ENCODE data around the gene CCDC150. TPM values are rescaled to one million over a fixed set of nuclear protein-coding genes. Genes with fewer than 3 reads are reported as not detected.
"Not testable (repeated sequence)": the region's sequence is repeated elsewhere in the genome, so short reads cannot be mapped to it uniquely, and the experiment has no call there.

CCDC150 gene
- total RNA-seq, 6 donors from 2014 or later: 1.2 to 4.2 (median 2.3) TPM

DNA sequence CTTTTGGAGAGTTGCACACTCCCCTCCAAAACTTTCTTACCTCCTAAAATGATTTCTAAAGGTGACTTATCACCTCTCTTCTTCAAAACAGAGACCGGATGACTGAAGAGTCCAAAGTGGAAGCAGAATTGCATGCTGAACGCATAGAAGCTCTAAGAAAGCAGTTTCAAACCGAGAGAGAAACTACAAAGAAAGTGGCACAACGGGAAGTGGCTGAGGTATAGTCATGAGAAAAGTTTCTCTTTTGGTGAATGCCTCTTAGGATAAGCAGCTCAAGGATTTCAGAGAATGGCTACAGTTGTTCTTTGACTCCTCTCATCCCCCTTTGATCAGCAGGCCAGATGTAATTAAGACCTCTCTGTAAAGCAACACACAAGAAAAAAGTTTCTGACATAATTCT is 86.4 kb downstream of the CCDC150 start:
- no peak for ATAC-seq (ENCODE audit: low FRiP score in 2 of 2)
- TF ChIP-seq, protein P1, sequence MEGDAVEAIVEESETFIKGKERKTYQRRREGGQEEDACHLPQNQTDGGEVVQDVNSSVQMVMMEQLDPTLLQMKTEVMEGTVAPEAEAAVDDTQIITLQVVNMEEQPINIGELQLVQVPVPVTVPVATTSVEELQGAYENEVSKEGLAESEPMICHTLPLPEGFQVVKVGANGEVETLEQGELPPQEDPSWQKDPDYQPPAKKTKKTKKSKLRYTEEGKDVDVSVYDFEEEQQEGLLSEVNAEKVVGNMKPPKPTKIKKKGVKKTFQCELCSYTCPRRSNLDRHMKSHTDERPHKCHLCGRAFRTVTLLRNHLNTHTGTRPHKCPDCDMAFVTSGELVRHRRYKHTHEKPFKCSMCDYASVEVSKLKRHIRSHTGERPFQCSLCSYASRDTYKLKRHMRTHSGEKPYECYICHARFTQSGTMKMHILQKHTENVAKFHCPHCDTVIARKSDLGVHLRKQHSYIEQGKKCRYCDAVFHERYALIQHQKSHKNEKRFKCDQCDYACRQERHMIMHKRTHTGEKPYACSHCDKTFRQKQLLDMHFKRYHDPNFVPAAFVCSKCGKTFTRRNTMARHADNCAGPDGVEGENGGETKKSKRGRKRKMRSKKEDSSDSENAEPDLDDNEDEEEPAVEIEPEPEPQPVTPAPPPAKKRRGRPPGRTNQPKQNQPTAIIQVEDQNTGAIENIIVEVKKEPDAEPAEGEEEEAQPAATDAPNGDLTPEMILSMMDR (IDR thresholded peaks at IDR 0.05): no peak
- TF ChIP-seq POLR2AphosphoS5 (IDR thresholded peaks at IDR 0.05) (no peak), EP300 (IDR thresholded peaks at IDR 0.05) (no peak), POLR2A (IDR thresholded peaks at IDR 0.05) (no peak)
- no peaks in the 10 kb centered on the region for H3K9me3 ChIP-seq
- no peak overlapping the region for H3K4me3 ChIP-seq
- no peak for DNase-seq
- no peaks in the 10 kb centered on the region for H3K4me1 ChIP-seq
- no peaks in the 10 kb centered on the region for H3K36me3 ChIP-seq
- no peak overlapping the region for H3K27ac ChIP-seq
- WGBS, 2 donors: 85 to 89% methylated on average over 4 of the region's 4 CpGs
- H3K27me3 ChIP-seq: no peaks in the 10 kb centered on the region

DNA sequence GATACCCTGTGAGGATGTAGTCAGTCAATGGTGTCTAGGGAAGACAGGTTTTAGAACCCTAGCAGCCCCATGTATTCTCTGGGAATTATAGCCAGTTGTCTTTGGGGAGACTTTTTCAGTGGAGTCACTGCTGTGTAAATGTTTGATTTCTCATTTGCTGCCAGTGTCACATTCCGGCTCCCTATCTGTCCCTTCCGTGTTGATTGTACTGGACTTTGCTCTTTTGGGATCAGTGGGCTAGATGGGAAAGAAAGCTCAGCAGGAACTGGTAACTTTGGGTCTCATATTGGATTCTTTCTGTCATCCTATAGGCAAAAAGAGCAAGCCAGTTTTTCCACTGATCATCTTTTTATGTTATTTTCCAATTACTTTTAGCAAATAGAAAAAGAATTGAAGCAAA is 89.9 kb downstream of the CCDC150 start:
- H3K27me3 ChIP-seq: no peaks in the 10 kb centered on the region
- DNase-seq (no peak), ATAC-seq (ENCODE audit: low FRiP score in 2 of 2) (no peak)
- no peaks in the 10 kb centered on the region for H3K4me1 ChIP-seq
- H3K4me3 ChIP-seq: no peak overlapping the region
- H3K9me3 ChIP-seq: no peaks in the 10 kb centered on the region
- TF ChIP-seq, protein P1 (IDR thresholded peaks at IDR 0.05): no peak
- TF ChIP-seq EP300 (IDR thresholded peaks at IDR 0.05): no peak
- no peak for TF ChIP-seq POLR2AphosphoS5 (IDR thresholded peaks at IDR 0.05)
- TF ChIP-seq POLR2A (IDR thresholded peaks at IDR 0.05): no peak
- no peak overlapping the region for H3K27ac ChIP-seq
- no peaks in the 10 kb centered on the region for H3K36me3 ChIP-seq
- 92 to 100% methylated on average over 2 of the region's 2 CpGs for WGBS, 2 donors

DNA sequence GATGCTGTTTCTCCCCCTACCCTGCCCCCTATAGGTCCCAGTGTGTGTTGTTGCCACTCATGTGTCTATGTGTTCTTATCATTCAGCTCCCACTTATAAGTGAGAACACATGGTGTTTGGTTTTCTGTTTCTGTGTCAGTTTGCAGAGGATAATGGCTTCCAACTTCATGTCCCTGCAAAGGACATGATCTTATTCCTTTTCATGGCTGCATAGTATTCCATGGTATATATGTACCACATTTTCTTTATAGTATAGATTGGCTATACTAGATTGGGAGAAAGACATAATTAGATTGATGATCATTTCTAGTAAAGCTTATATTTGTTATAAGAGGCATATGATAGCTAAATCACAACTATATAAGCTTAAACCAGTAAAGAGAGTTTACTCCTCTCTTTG is 97.1 kb downstream of the CCDC150 start:
- not testable (repeated sequence) for H3K9me3 ChIP-seq; ATAC-seq (ENCODE audit: low FRiP score in 2 of 2); H3K4me3 ChIP-seq; H3K4me1 ChIP-seq; H3K36me3 ChIP-seq; H3K27ac ChIP-seq; H3K27me3 ChIP-seq; DNase-seq

DNA sequence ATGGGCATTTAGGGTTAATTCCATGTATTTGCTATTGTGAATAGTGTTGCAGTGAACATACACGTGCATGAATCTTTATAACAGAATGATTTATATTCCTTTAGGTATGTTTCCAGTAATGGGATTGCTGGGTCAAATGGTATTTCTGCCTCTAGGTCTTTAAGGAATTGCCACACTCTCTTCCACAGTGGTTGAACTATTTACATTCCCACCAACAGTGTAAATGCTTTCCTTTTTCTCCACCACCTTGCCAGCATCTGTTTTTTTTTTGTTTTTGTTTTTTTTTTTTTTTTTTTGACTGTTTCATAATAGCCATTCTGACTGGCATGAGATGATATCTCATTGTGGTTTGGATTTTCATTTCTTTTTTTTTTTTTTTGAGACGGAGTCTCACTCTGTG is 97.5 kb downstream of the CCDC150 start:
- no peaks in the 10 kb centered on the region for H3K27me3 ChIP-seq
- no peaks in the 10 kb centered on the region for H3K4me1 ChIP-seq
- TF ChIP-seq POLR2AphosphoS5 (IDR thresholded peaks at IDR 0.05): no peak
- H3K36me3 ChIP-seq: no peaks in the 10 kb centered on the region
- H3K4me3 ChIP-seq: no peak overlapping the region
- no peak for DNase-seq
- H3K27ac ChIP-seq: no peak overlapping the region
- peaks cover 0 to 4% (median 1%) of the 10 kb centered on the region in 4 donors for H3K9me3 ChIP-seq
- ATAC-seq (ENCODE audit: low FRiP score in 2 of 2): no peak
- WGBS, 2 donors: 65 to 70% methylated on average over 2 of the region's 2 CpGs

DNA sequence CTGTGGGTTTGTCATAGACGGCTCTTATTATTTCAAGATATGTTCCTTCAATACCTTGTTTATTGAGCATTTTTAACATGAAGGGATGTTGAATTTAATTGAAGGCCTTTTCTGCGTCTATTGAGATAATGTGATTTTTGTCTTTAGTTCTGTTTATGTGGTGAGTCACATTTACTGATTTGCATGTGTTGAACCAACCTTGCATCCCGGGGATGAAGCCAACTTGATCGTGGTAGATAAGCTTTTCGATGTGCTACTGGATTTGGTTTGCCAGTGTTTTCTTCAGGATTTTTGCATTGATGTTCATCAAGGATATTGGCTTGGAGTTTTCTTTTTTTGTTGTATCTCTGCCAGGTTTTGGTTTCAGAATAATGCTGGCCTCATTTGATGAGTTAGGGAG is 99.5 kb downstream of the CCDC150 start:
- no peak for TF ChIP-seq POLR2AphosphoS5 (IDR thresholded peaks at IDR 0.05)
- no peak overlapping the region for H3K27ac ChIP-seq

DNA sequence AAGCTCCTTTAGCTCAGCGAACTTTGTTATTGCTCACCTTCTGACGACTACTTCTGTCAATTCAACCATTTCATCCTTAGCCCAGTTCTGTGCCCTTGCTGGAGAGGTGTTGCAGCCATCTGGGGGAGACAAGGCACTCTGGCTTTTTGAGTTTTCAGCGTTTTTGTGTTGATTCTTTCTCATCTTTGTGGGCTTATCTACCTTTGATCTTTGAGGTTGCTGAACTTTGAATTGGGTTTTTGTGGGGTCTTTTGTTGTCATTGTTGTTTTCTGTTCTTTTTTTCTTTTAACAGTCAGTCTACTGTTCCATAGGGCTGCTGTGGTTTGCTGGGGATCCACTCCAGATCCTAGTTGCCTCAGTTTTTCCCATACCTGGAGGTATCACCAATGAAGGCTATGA is 102.7 kb downstream of the CCDC150 start:
- Histone ChIP-seq H3K36me3 (no peaks in the 10 kb centered on the region), H3K4me1 (no peaks in the 10 kb centered on the region), H3K27me3 (no peaks in the 10 kb centered on the region), H3K4me3 (no peak overlapping the region), H3K27ac (no peak overlapping the region), H3K9me3 (peaks cover 0 to 3% (median 0%) of the 10 kb centered on the region in 4 donors)
- 78 to 86% methylated on average over 3 of the region's 3 CpGs for WGBS, 2 donors
- ATAC-seq (ENCODE audit: low FRiP score in 2 of 2) (no peak), DNase-seq (no peak)
- TF ChIP-seq POLR2AphosphoS5 (IDR thresholded peaks at IDR 0.05): no peak
- no peak for TF ChIP-seq EP300 (IDR thresholded peaks at IDR 0.05)
- no peak for TF ChIP-seq POLR2A (IDR thresholded peaks at IDR 0.05)
- TF ChIP-seq, protein P1 (IDR thresholded peaks at IDR 0.05): no peak

More for the DNA sequence above, 99.5 kb downstream of the CCDC150 start:
- H3K4me1 ChIP-seq: no peaks in the 10 kb centered on the region
- ATAC-seq (ENCODE audit: low FRiP score in 2 of 2) (no peak), DNase-seq (no peak)
- H3K4me3 ChIP-seq: no peak overlapping the region
- H3K36me3 ChIP-seq: no peaks in the 10 kb centered on the region
- 94 to 95% methylated on average over 5 of the region's 5 CpGs for WGBS, 2 donors
- H3K27me3 ChIP-seq: no peaks in the 10 kb centered on the region
- H3K9me3 ChIP-seq: peaks cover 0 to 4% (median 1%) of the 10 kb centered on the region in 4 donors

Data from upper lobe of left lung (tissue), 6 donors.